AG09319 (cell line): ENCODE results near the gene SPTBN1.

Experiments
- DNase-seq: peaks from one replicate; pipeline ENCODE4 v3.0.0-alpha.2; 2010; ENCODE audit warnings: low read depth; ENCODE audit errors: extremely low read depth
- CTCF ChIP-seq: IDR thresholded peaks from 2 replicates; pipeline ENCODE4 v1.5.1; 2011; ENCODE audit warnings: low read depth, mild to moderate bottlenecking, inconsistent platforms, low read length, moderate library complexity

SPTBN1 gene

GRCh38 chr2:54588244-54588899 is 132.2 kb downstream of the SPTBN1 start:
- DNase-seq, result no peak
- no peak for TF ChIP-seq CTCF

GRCh38 chr2:54589038-54589339 is 132.9 kb downstream of the SPTBN1 start:
- DNase-seq, result no peak
- TF ChIP-seq CTCF, result no peak

GRCh38 chr2:54589340-54590215 is 133.5 kb downstream of the SPTBN1 start:
- no peak for DNase-seq
- no peak for TF ChIP-seq CTCF

GRCh38 chr2:54590216-54591120 is 134.3 kb downstream of the SPTBN1 start:
- TF ChIP-seq CTCF, result no peak
- DNase-seq, result no peak

GRCh38 chr2:54591551-54591950 is 135.4 kb downstream of the SPTBN1 start:
- DNase-seq, result no peak
- TF ChIP-seq CTCF, result no peak

GRCh38 chr2:54593249-54593648 is 137.1 kb downstream of the SPTBN1 start:
- TF ChIP-seq CTCF, result no peak
- no peak for DNase-seq
